Naive thymus-derived CD4-positive, alpha-beta T cell (primary cell): ENCODE measurements around the gene C11orf21. TPM values are rescaled to one million over a fixed set of nuclear protein-coding genes. Genes with fewer than 3 reads are reported as not detected.

Source experiments
- ATAC-seq: fragments of 150-1000 bp; cut with Tn5 transposase; 2 replicates; pipeline ENCODE4 v1.10.0; 2021; ENCODE audit warnings: mild to moderate bottlenecking, moderate library complexity
- CTCF ChIA-PET: fragments of 350-600 bp; sonication (Branson Sonifier 250); formaldehyde crosslinking; loops from one replicate; lab custom pipeline; 2021; ENCODE audit warnings: antibody characterized with exemption; lab: Charles Lee
- POLR2A ChIA-PET: fragments of 350-600 bp; sonication (Branson Sonifier 250); formaldehyde crosslinking; loops from one replicate; lab custom pipeline; 2021; ENCODE audit warnings: antibody characterized with exemption, inconsistent platforms; lab: Charles Lee
- DNase-seq, 9 donors: peaks; one replicate each; pipeline versions ENCODE4 v3.0.0 to v3.0.0-alpha.2; 2020 to 2022; ENCODE audit warnings: mixed read lengths in 1 of 9
- H3K27ac ChIP-seq: one replicate; pipeline ENCODE4 v1.7.0; 2013; ENCODE audit warnings: mild to moderate bottlenecking, low read depth, low read length, moderate library complexity
- H3K27me3 ChIP-seq, 2 donors: one replicate each; pipeline ENCODE4 v1.7.0; 2013; ENCODE audit warnings: low read length in 2 of 2, mild to moderate bottlenecking in 2 of 2, moderate library complexity in 2 of 2; ENCODE audit not compliant: control insufficient read depth in 2 of 2, insufficient read depth in 2 of 2
- H3K36me3 ChIP-seq, 3 experiments: 1 replicate in 2 of 3; 2 replicates in 1 of 3; pipeline ENCODE4 v1.7.0; 2013; ENCODE audit warnings: low read length in 3 of 3, mild to moderate bottlenecking in 3 of 3, moderate library complexity in 1 of 3; ENCODE audit not compliant: insufficient read depth in 3 of 3, control insufficient read depth in 2 of 3
- H3K4me1 ChIP-seq, 2 donors: one replicate each; pipeline ENCODE4 v1.7.0; 2013; ENCODE audit warnings: low read length in 2 of 2, mild to moderate bottlenecking in 2 of 2, moderate library complexity in 1 of 2; ENCODE audit not compliant: control insufficient read depth in 2 of 2, insufficient read depth in 2 of 2
- H3K4me3 ChIP-seq: 2 replicates; pipeline ENCODE4 v1.7.0; 2013; ENCODE audit warnings: mild to moderate bottlenecking, low read length
- H3K9me3 ChIP-seq, 3 experiments: 1 replicate in 2 of 3; 2 replicates in 1 of 3; pipeline ENCODE4 v1.7.0; 2013; ENCODE audit warnings: low read length in 3 of 3; ENCODE audit not compliant: control insufficient read depth in 2 of 3
- H3K27ac Mint-ChIP-seq, 9 donors: one replicate each; pipeline ENCODE4 v1.8.0; 2020 to 2022; ENCODE audit warnings: mixed read lengths in 9 of 9, mild to moderate bottlenecking in 8 of 9, moderate library complexity in 5 of 9, inconsistent platforms in 2 of 9
- H3K27me3 Mint-ChIP-seq, 5 donors: one replicate each; pipeline ENCODE4 v1.8.0; 2021 to 2022; ENCODE audit warnings: mixed read lengths in 5 of 5, mild to moderate bottlenecking in 1 of 5
- H3K36me3 Mint-ChIP-seq, 5 donors: one replicate each; pipeline ENCODE4 v1.8.0; 2020 to 2022; ENCODE audit warnings: mixed read lengths in 5 of 5, mild to moderate bottlenecking in 3 of 5, inconsistent platforms in 1 of 5
- H3K4me1 Mint-ChIP-seq, 7 donors: one replicate each; pipeline ENCODE4 v1.8.0; 2020 to 2022; ENCODE audit warnings: mixed read lengths in 7 of 7, mild to moderate bottlenecking in 3 of 7, inconsistent platforms in 1 of 7
- H3K4me3 Mint-ChIP-seq, 10 donors: one replicate each; pipeline ENCODE4 v1.8.0; 2020 to 2022; ENCODE audit warnings: mild to moderate bottlenecking in 10 of 10, mixed read lengths in 10 of 10, moderate library complexity in 6 of 10, inconsistent platforms in 2 of 10
- H3K9me3 Mint-ChIP-seq, 11 donors: one replicate each; pipeline ENCODE4 v1.8.0; 2020 to 2022; ENCODE audit warnings: mixed read lengths in 11 of 11, mild to moderate bottlenecking in 4 of 11, inconsistent platforms in 1 of 11, moderate library complexity in 1 of 11
- intact Hi-C, 2 donors: fragments of 100-400 bp; cut with micrococcal nuclease; formaldehyde crosslinking; loops; one replicate each; pipeline ENCODE4 v1.15.1; 2023
- polyA plus RNA-seq, 2 donors: library from polyadenylated mRNA; unstranded; fragments of 300-500 nt; fragmentation: Illumina TruSeq; gene quantifications; one replicate each; pipeline ENCODE4 v1.2.3, GENCODE V29; 2021
- total RNA-seq, 6 experiments: library from RNA in 5 of 6; stranded (reverse) in 5 of 6; gene quantifications; 1 replicate in 5 of 6; 2 replicates in 1 of 6; pipeline ENCODE4 v1.2.3 and lab custom pipeline; 2021 to 2026

C11orf21 gene
- total and polyA plus RNA-seq, 7 experiments from 2014 or later: 10.7 to 153 (median 82.5) TPM

DNA sequence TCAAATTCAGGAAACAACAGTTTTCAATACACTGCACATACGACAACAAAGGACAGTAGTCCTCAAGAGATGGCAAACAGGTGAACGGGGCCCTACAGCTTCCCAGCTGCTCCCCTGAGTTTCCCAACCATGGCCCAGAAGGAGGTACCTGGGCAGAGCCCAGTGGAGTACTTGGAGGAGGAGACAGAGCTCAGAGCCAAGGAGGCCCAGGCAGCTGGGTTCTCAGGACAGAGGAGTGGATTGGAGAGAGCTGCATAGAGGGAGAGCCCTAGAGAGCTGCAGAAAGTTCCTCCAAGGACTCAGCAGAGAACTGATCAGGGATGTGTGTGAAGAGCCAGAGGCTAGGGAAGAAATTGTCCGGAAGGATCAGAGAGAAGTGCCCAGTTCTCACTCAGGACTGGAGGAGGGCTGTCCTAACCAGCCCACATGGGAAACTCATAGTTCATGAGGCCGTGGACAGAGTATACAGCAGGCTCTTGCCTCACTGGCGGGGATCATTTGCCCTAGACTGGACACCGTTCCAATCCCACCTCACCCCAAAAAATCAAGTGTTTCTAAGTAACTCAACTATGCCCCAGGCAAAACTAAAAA, 23.7 kb downstream of the C11orf21 start:
- peaks cover 0 to 5% (median 0%) of the 10 kb centered on the region in 7 donors for H3K4me1 Mint-ChIP-seq
- ChIA-PET CTCF (no interaction called here), POLR2A (no interaction called here)
- Histone ChIP-seq H3K9me3 (peaks cover 0 to 7% (median 6%) of the 10 kb centered on the region in 3 experiments), H3K27ac (no peak overlapping the region), H3K4me3 (no peak overlapping the region), H3K27me3 (no peaks in the 10 kb centered on the region), H3K36me3 (no peaks in the 10 kb centered on the region), H3K4me1 (no peaks in the 10 kb centered on the region)
- no peak for ATAC-seq
- H3K27me3 Mint-ChIP-seq: peaks cover 0 to 44% (median 7%) of the 10 kb centered on the region in 5 donors
- peak in 1 of 9 donors; percentile 14 for DNase-seq
- peak overlapping the region in 1 of 9 donors; percentile 20 for H3K27ac Mint-ChIP-seq
- H3K4me3 Mint-ChIP-seq: no peak overlapping the region
- peaks cover 2 to 23% (median 12%) of the 10 kb centered on the region in 5 donors for H3K36me3 Mint-ChIP-seq
- peaks cover 4 to 55% (median 23%) of the 10 kb centered on the region in 11 donors for H3K9me3 Mint-ChIP-seq
- intact Hi-C loops: no loop called here

DNA sequence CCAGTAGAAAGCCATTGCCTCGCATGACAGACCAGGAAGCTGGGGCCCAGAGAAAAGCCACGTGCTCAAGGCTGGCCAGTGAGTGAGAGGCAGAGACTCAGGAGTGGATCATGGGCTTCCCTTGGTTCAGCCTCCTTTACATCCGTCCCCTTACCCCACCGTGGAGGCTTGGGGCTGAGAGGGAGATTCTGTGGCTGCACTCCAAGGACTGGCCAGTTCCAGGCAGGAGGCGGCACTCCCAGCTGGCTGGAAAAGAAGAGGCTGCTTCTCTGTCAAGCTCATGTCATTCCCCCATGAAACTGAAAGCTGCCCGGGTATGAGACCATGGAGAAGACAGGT, 24.7 kb downstream of the C11orf21 start:
- ChIA-PET POLR2A (no interaction called here), CTCF (no interaction called here)
- peaks cover 0 to 50% (median 12%) of the 10 kb centered on the region in 5 donors for H3K27me3 Mint-ChIP-seq
- ATAC-seq (no peak), DNase-seq (peak in 1 of 9 donors; percentile 15)
- peaks cover 4 to 45% (median 20%) of the 10 kb centered on the region in 11 donors for H3K9me3 Mint-ChIP-seq
- H3K36me3 ChIP-seq: no peaks in the 10 kb centered on the region
- H3K27me3 ChIP-seq: no peaks in the 10 kb centered on the region
- intact Hi-C loops: no loop called here
- H3K27ac Mint-ChIP-seq: no peak overlapping the region
- no peak overlapping the region for H3K27ac ChIP-seq
- peaks cover 2 to 20% (median 12%) of the 10 kb centered on the region in 5 donors for H3K36me3 Mint-ChIP-seq
- no peaks in the 10 kb centered on the region for H3K4me1 ChIP-seq
- H3K4me3 Mint-ChIP-seq: no peak overlapping the region
- peaks cover 0 to 7% (median 6%) of the 10 kb centered on the region in 3 experiments for H3K9me3 ChIP-seq
- H3K4me1 Mint-ChIP-seq: peaks cover 0 to 5% (median 0%) of the 10 kb centered on the region in 7 donors
- H3K4me3 ChIP-seq: no peak overlapping the region

DNA sequence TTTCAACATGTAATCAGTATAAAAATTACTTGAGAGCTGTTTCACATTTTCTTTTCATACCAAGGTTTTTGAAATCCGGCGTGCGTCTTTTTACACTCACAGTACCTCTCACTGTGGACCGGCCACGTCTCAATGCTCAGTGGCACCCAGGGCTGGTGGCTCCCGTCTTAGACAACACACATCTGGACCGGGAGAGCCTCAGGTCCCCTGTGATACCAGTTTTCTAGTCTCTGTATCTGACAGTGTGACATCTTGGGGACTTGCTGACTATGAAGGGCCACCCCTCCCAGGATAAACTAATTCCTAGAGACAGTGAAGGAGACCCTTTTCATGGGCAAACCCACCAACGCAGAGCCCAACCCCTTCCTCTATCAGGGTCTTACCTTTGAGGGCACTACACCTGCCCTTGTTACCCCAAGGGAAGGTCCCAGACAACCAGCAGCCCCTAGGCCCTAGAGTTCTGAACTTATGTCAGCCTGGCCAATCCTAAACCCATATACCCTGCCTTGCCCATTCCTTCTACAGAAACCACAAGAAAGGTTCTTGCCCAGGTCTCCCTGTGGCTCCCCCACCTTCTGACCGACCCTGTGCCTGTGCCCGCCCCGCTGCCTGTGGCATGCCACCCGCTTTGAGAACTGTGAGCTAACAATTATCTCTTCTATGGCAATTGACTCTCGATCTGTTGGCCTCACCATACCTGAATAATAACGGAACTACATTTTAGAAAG, 25.3 kb downstream of the C11orf21 start:
- peak in 1 of 9 donors; percentile 17 for DNase-seq
- peaks cover 0 to 51% (median 12%) of the 10 kb centered on the region in 5 donors for H3K27me3 Mint-ChIP-seq
- no peak for ATAC-seq
- H3K9me3 Mint-ChIP-seq: peaks cover 4 to 41% (median 18%) of the 10 kb centered on the region in 11 donors
- no peak overlapping the region for H3K27ac ChIP-seq
- CTCF ChIA-PET: no interaction called here
- POLR2A ChIA-PET: no interaction called here
- H3K27me3 ChIP-seq: no peaks in the 10 kb centered on the region
- no peak overlapping the region for H3K27ac Mint-ChIP-seq
- H3K36me3 ChIP-seq: no peaks in the 10 kb centered on the region
- no peaks in the 10 kb centered on the region for H3K4me1 ChIP-seq
- no peak overlapping the region for H3K4me3 ChIP-seq
- peaks cover 2 to 20% (median 12%) of the 10 kb centered on the region in 5 donors for H3K36me3 Mint-ChIP-seq
- no peak overlapping the region for H3K4me3 Mint-ChIP-seq
- peaks cover 0 to 7% (median 6%) of the 10 kb centered on the region in 3 experiments for H3K9me3 ChIP-seq
- peaks cover 0 to 5% (median 0%) of the 10 kb centered on the region in 7 donors for H3K4me1 Mint-ChIP-seq
- intact Hi-C loops: no loop called here

DNA sequence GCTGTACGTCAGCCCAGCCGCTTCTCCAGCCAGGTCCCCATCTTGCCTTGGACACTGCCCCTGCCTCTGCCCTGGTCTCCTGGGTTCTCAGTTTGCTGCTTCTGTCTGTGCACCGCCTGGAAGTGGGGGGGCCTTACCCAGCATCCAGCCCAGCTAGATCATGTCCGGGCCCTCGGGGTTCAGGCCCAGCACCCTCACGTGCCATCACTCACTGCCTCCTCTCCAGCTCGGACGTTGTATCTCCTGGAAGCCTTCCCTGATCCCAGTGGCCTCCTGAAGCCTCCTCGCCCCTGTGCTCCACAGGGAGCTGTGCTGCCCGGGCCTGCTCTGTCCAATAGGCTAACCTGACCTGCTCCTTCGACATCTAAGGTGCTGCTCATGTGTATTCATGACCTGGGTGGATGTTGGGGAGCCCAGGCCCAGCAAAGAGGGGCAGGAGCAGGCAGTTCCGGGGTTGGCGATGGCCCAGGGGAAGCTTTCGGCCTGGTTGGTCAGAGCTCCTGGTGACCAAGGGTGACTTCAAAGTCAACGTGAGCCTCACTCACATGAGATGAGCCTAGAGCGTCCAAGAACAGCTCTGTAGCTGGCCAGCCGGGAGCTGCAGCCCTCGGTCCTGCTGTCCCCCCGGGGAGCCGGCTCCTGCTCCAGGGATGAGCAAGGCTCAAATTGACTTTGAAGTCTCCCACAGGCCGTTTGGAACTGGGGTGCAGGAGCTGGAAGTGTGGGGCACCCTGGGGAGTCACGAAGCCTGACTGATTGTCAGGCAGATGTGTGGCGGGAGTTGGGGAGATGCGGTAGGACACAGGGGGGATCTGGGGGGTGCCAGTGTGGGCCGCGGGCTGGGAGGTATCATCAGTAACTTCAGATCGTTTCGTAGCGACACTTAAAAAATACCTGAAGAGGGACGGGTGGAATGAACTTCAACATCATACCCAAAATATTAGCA, 26.1 kb downstream of the C11orf21 start:
- intact Hi-C loops: no loop called here
- DNase-seq: peak in 1 of 9 donors; percentile 17
- POLR2A ChIA-PET: no interaction called here

DNA sequence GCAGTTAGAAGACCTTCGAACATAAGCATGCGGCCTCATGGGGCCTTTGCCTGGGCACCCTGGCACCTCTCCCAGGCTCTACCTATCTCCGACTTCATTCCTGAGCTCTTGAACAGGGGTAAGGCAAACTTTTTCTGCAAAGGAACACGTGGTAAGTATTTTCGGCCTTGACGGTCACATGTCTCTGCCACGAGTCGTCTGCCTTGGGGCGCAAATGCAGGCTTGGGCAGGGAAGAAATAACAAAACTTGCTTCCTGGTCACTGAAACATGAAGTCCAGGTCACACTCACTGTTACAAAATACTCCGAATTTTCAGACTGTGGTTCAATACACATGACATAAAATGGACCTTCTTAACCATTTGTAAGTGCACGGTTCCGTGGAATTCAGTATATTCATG, 27.9 kb downstream of the C11orf21 start:
- DNase-seq: no peak
- Histone ChIP-seq H3K9me3 (no peaks in the 10 kb centered on the region), H3K27me3 (no peaks in the 10 kb centered on the region), H3K4me1 (no peaks in the 10 kb centered on the region), H3K4me3 (no peak overlapping the region), H3K27ac (no peak overlapping the region), H3K36me3 (no peaks in the 10 kb centered on the region)
- CTCF ChIA-PET: no interaction called here
- H3K4me3 Mint-ChIP-seq: no peak overlapping the region
- peaks cover 0 to 14% (median 4%) of the 10 kb centered on the region in 11 donors for H3K9me3 Mint-ChIP-seq
- ATAC-seq: no peak
- peaks cover 0 to 45% (median 12%) of the 10 kb centered on the region in 5 donors for H3K27me3 Mint-ChIP-seq
- intact Hi-C loops: no loop called here
- H3K27ac Mint-ChIP-seq: no peak overlapping the region
- POLR2A ChIA-PET: no interaction called here
- peaks cover 0 to 11% (median 7%) of the 10 kb centered on the region in 5 donors for H3K36me3 Mint-ChIP-seq
- peaks cover 0 to 7% (median 4%) of the 10 kb centered on the region in 7 donors for H3K4me1 Mint-ChIP-seq

More for the DNA sequence above, 26.1 kb downstream of the C11orf21 start:
- ATAC-seq: no peak
- peaks cover 0 to 7% (median 6%) of the 10 kb centered on the region in 3 experiments for H3K9me3 ChIP-seq
- peaks cover 2 to 20% (median 12%) of the 10 kb centered on the region in 5 donors for H3K36me3 Mint-ChIP-seq
- no peaks in the 10 kb centered on the region for H3K27me3 ChIP-seq
- no peaks in the 10 kb centered on the region for H3K4me1 ChIP-seq
- H3K36me3 ChIP-seq: no peaks in the 10 kb centered on the region
- CTCF ChIA-PET: no interaction called here
- H3K27me3 Mint-ChIP-seq: peaks cover 0 to 53% (median 12%) of the 10 kb centered on the region in 5 donors
- no peak overlapping the region for H3K27ac Mint-ChIP-seq
- H3K27ac ChIP-seq: no peak overlapping the region
- H3K4me1 Mint-ChIP-seq: peaks cover 0 to 5% (median 1%) of the 10 kb centered on the region in 7 donors
- no peak overlapping the region for H3K4me3 Mint-ChIP-seq
- H3K4me3 ChIP-seq: no peak overlapping the region
- peaks cover 4 to 32% (median 16%) of the 10 kb centered on the region in 11 donors for H3K9me3 Mint-ChIP-seq

DNA sequence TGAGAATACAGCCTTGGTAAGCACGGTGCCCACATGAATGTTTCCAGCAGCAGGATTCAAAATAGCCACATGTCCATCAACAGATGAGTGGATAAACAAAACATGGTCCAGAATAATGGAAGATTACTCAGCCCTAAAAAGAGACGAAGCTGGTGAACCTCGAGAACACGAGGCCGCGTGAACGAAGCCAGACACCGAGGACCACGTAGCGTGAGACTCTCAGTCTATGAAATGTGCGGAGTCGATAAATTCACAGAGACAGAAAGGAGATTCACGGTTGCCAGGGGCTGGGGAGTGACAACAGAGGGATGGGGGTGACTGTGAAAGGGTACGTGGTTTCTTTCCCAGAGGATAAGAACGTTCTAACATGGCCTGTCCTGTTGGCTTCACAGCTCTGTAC, 28.4 kb downstream of the C11orf21 start:
- intact Hi-C loops: no loop called here
- Mint-ChIP-seq H3K27ac (no peak overlapping the region), H3K9me3 (peaks cover 0 to 10% (median 2%) of the 10 kb centered on the region in 11 donors), H3K4me1 (peaks cover 4 to 10% (median 4%) of the 10 kb centered on the region in 7 donors), H3K4me3 (no peak overlapping the region), H3K27me3 (peaks cover 0 to 48% (median 12%) of the 10 kb centered on the region in 5 donors), H3K36me3 (peaks cover 0 to 10% (median 7%) of the 10 kb centered on the region in 5 donors)
- H3K4me1 ChIP-seq: peaks cover 0 to 4% of the 10 kb centered on the region in 2 donors
- ATAC-seq (no peak), DNase-seq (peak in 1 of 9 donors; percentile 13)
- ChIA-PET CTCF (no interaction called here), POLR2A (no interaction called here)
- H3K27ac ChIP-seq: no peak overlapping the region
- no peak overlapping the region for H3K4me3 ChIP-seq
- no peaks in the 10 kb centered on the region for H3K9me3 ChIP-seq
- H3K36me3 ChIP-seq: no peaks in the 10 kb centered on the region
- no peaks in the 10 kb centered on the region for H3K27me3 ChIP-seq
